HG02943 (cell line): ENCODE measurements around the gene NBAS.
"Not testable (repeated sequence)": the region's sequence is repeated elsewhere in the genome, so short reads cannot be mapped to it uniquely, and the experiment has no call there.

Experiments used
- ATAC-seq: cut with Tn5 transposase; IDR thresholded peaks from one replicate; pipeline ENCODE4 v1.9.1; 2021; ENCODE audit warnings: mild to moderate bottlenecking, low read depth, moderate library complexity; ENCODE audit not compliant: unreplicated experiment

NBAS gene

GRCh38 chr2:15334644-15335326 lies 226.3 kb downstream of the NBAS start:
- no peak for ATAC-seq

GRCh38 chr2:15331787-15332186 lies 229.3 kb downstream of the NBAS start:
- ATAC-seq, result no peak

DNA sequence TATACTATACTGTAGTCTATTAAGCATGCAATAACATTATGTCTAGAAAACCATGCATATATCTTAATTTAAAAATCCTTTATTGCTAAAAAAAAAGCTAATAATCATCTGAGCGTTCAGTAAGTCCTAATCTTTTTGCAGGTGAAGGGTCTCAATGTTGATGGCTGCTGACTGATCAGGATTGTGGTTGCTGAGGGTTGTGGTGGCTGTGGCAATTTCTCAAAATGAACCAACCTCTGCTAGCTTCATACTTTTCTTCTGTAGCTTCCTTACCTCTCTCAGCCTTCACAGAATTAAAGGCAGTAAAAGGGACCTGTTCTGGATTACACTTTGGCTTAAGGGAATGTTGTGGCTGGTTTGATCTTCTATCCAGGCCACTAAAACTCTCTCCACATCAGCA lies 235.8 kb downstream of the NBAS start:
- no peak for ATAC-seq

DNA sequence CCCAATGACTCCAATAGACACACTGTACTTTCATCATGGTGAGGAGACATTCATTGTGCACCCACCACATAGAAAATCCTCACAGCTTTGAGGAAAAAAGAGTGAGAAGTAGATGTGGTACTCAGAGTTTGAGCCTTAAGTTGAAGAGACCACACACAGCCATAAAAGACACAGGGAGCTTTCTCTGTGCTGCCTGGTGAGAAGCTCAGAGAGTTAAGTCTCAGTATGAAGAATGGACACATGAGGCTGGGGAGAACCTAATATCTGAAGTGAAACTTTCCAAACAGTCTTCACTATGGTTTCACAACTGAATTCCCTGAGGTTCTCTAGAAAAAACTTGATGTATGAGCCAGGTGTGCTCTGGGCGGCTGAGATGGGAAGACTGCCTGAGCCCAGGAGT lies 237.9 kb downstream of the NBAS start:
- ATAC-seq, result no peak

DNA sequence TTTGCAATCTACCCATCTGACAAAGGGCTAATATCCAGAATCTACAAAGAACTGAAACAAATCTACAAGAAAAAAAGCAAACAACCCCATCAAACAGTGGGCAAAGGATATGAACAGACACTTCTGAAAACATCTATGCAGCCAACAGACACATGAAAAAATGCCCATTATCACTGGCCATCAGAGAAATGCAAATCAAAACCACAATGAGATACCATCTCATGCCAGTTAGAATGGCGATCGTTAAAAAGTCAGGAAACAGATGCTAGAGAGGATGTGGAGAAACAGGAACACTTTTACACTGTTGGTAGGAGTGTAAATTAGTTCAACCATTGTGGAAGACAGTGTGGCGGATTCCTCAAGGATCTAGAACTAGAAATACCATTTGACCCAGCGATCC lies 239.7 kb downstream of the NBAS start:
- not testable (repeated sequence) for ATAC-seq

- no peak for ATAC-seq
These were observed 244.7 kb downstream of the NBAS start for GRCh38 chr2:15316370-15316814.

DNA sequence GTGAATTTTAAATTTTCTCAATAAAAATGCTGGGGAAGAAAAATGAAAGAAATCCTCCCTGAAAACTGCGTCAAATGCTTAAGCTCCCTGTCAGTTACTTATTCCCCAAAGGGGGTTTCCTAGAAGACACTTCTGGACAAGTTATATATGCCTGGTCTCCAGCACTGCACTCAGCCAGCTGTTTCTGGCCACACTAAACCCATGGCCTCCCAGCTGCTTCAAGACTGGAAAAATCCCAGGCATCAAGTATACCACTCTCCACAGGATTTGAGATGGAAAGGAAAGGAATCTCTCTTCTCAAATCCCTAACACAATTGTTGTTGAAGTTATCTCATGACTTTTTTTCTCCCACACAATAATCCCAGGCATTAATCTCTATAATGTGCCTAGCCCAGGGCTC lies 245.7 kb downstream of the NBAS start:
- no peak for ATAC-seq

GRCh38 chr2:15313657-15314056 lies 247.5 kb downstream of the NBAS start:
- ATAC-seq, result peak; percentile 55

DNA sequence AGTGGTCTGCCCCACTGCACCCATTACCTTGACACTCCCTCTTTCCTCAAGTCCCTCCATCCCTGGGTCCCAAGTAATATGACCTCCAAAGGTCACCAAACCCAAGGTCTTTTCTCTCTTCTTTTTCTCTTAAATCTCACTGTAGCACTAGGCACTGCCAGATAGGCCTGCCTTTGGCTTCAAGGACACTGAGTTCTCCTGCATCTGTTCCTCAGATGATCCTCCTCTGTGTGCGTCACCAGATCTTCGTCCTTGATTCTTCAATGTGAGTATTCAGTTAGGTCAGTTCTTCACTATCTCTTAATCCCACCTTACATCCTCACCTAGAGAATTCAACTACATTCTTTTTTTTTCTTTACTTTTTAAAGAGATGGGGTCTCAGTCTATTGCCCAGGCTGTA lies 249.2 kb downstream of the NBAS start:
- no peak for ATAC-seq

DNA sequence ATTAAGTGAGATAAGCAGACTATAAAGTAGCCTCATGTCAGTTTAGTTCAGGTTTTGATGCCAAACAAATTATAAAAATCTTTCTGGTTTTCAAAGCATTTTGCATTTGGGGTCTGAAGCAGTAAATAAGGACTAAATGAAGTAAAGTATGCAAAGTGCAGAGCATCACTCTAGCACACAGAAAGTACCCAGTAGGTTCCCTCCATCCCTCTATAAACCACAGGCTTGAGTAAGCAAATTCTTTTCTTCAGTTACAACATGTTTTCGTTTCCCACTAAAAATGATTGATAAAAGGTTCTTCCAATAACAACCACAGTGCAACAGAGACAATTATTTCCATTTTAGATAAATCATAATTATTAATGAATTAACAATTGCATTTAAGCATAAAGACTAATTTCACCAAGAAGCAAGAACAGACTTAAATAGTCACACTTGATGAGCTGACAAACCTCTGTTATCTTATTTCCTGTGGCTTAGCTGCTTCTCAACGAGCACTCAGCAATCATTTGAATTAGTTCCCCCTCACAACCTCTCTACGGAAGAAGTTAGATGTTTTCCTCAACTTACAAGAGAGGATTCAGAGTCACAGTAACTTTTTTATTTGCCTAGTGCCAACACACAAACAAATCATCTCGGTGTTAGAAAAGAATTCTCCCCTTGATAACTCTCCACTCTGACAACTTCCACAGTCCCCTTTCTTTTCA lies 249.8 kb downstream of the NBAS start:
- peak; percentile 63 for ATAC-seq

GRCh38 chr2:15307526-15307925 lies 253.6 kb downstream of the NBAS start:
- no peak for ATAC-seq

- ATAC-seq, result no peak
These were observed 254.4 kb downstream of the NBAS start for GRCh38 chr2:15306706-15307105.

GRCh38 chr2:15303874-15304273 lies 257.3 kb downstream of the NBAS start:
- ATAC-seq, result no peak

DNA sequence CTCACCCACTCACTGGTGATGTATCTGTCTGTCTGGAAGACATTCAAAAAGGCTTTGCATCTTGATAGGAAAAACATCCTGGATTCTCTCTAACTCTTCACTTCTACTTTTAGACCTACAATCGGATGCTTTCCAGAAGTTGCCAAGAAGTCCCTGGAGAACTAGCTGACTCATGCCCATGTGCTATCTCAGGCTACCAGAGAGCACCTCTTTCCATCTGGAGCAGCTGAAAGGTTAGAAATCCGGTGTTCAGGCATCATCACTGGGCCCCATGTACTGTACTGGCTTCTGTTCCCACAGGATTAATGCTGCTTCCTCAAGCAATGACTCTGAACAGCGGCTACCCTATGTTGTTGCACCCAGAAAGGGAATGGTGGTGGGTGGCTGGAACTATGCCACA lies 259.0 kb downstream of the NBAS start:
- no peak for ATAC-seq

- ATAC-seq, result no peak
These were observed 260.2 kb downstream of the NBAS start for GRCh38 chr2:15300624-15301573.

DNA sequence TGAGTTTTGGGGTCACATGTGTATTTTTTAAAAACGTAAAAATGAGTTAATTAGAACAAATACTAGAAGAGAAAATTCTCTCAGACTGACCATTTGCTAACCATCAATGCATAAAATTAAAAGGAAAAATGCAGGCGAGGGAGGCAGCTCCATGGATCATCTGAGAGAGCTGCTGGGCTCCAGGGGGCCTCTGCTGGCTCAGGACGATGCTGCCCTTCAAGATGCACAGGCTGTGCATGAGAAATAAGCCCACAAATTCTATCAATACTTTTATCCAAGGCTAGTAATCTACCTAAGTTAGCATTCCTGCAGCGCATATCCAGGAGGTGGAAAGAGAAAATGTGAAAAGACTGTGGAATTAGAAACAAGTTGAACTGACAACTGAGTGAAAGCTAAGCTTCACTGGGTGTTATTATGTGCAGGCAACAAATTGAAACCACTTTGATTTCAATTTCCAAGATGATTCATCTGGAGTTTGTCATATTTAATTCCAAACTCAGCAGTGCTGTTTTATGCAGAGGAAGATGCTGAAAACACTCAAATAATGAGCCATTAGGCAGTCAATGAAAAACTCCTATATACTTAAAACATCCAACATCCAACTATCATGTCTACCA lies 261.1 kb downstream of the NBAS start:
- ATAC-seq, result no peak

- no peak for ATAC-seq
These were observed 262.4 kb downstream of the NBAS start for GRCh38 chr2:15298770-15299169.

DNA sequence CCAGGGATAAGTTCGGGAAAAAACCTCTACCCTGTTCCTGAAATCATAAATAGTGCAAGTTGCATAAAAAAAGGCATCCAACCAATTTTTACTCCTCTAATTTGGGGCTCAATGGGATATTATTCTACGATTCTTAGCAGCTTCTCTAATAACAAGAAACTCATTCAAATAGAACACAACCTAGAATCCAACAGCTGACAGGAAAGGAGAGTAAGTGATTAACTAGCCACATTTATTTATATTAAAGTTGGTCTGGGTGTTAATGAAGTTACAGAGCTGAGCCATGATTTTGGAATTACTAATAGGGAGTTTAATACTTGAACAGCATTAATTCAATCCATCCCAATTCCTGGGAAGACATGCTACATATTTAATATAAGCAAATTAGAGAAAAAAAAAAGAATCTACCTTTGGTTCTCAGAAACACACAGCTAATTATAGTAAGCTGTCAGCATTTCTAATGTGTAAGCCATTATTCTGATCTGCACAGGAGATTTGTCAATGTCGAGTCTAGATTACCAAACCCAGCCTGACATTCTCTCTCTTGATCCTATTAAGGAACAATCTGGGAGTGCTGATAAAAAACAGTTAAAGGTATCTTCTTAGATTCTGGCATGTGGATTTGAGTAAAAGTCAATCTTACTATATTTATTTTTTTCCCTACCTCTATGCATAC lies 267.7 kb downstream of the NBAS start:
- ATAC-seq, result peak; percentile 81

- ATAC-seq, result no peak
These were observed 273.5 kb downstream of the NBAS start for GRCh38 chr2:15287447-15288184.
